Spleen (tissue), 11 donors: ENCODE data around the gene EXOC3. TPM values are rescaled to one million over a fixed set of nuclear protein-coding genes. Genes with fewer than 3 reads are reported as not detected.
"Not testable (repeated sequence)": the region's sequence is repeated elsewhere in the genome, so short reads cannot be mapped to it uniquely, and the experiment has no call there.

Source experiments
- DNase-seq: peaks from one replicate; pipeline ENCODE4 v3.0.0-alpha.2; 2020
- H3K27ac ChIP-seq, 8 donors: fragments of 200-600 bp; sonication (generic) in 7 of 8; 1 replicate in 4 of 8; 2 replicates in 4 of 8; pipeline versions ENCODE4 v1.5.0 to v1.8.0; 2016 to 2021; ENCODE audit warnings: inconsistent platforms in 4 of 8, mild to moderate bottlenecking in 4 of 8, moderate library complexity in 1 of 8
- H3K27me3 ChIP-seq, 7 donors: fragments of 200-600 bp; sonication (generic) in 6 of 7; replicated peaks in 1 of 7; 1 replicate in 4 of 7; 2 replicates in 3 of 7; pipeline versions ENCODE4 v1.5.0 to v1.8.0; 2016 to 2021; ENCODE audit warnings: inconsistent platforms in 3 of 7, mild to moderate bottlenecking in 1 of 7
- H3K36me3 ChIP-seq, 6 donors: fragments of 200-600 bp; sonication (generic) in 5 of 6; 1 replicate in 4 of 6; 2 replicates in 2 of 6; pipeline versions ENCODE4 v1.5.0 to v1.8.0; 2016 to 2021; ENCODE audit warnings: inconsistent platforms in 2 of 6
- H3K4me1 ChIP-seq, 6 donors: fragments of 200-600 bp; sonication (generic) in 5 of 6; 1 replicate in 3 of 6; 2 replicates in 3 of 6; pipeline versions ENCODE4 v1.5.0 to v1.8.0; 2016 to 2021; ENCODE audit warnings: inconsistent platforms in 3 of 6
- H3K4me3 ChIP-seq, 8 donors: fragments of 200-600 bp; sonication (generic) in 7 of 8; 1 replicate in 4 of 8; 2 replicates in 4 of 8; pipeline versions ENCODE4 v1.5.0 to v1.8.0; 2016 to 2021; ENCODE audit warnings: inconsistent platforms in 4 of 8, mild to moderate bottlenecking in 4 of 8, moderate library complexity in 2 of 8
- H3K9me3 ChIP-seq, 8 donors: fragments of 200-600 bp; sonication (generic) in 7 of 8; 1 replicate in 4 of 8; 2 replicates in 4 of 8; pipeline versions ENCODE4 v1.5.0 to v1.8.0; 2016 to 2021; ENCODE audit warnings: inconsistent platforms in 4 of 8
- CTCF ChIP-seq, 11 experiments: fragments of 200-600 bp in 7 of 11; fragments of 450-650 bp in 4 of 11; sonication (generic) in 4 of 11; IDR thresholded peaks in 8 of 11; conservative IDR thresholded peaks in 3 of 11; 1 replicate in 7 of 11; 2 replicates in 4 of 11; pipeline versions ENCODE4 v1.4.0 to v1.8.0; 2016 to 2021; ENCODE audit warnings: antibody characterized with exemption in 11 of 11, inconsistent platforms in 4 of 11, mild to moderate bottlenecking in 1 of 11
- POLR2A ChIP-seq, 3 donors: fragments of 450-650 bp; IDR thresholded peaks; one replicate each; pipeline ENCODE4 v1.5.1; 2017; ENCODE audit warnings: antibody characterized with exemption in 3 of 3, mild to moderate bottlenecking in 1 of 3
- POLR2AphosphoS5 ChIP-seq, 3 donors: sonication (generic); formaldehyde crosslinking; IDR thresholded peaks; one replicate each; pipeline ENCODE4 v1.5.1; 2017; ENCODE audit warnings: antibody characterized with exemption in 3 of 3
- WGBS, 5 donors: extraction: QIAGEN DNeasy Blood & Tissue Kit in 3 of 5; methylation state at CpG; one replicate each; pipeline versions ENCODE4 v1.1.5 to v1.1.7; 2013 to 2018; 5-methylcytosine and 5-hydroxymethylcytosine counted together
- intact Hi-C: fragments of 100-400 bp; cut with DNase I; formaldehyde crosslinking; loops from one replicate; pipeline ENCODE4 v1.15.0; 2023; ENCODE audit warnings: low total_unique reads
- polyA plus RNA-seq, 3 donors: library from polyadenylated mRNA; stranded (reverse); fragments of 200-250 nt; gene quantifications; one replicate each; pipeline ENCODE4 v1.2.1, GENCODE V29; 2013
- total RNA-seq, 7 donors: library from RNA; depleted of rRNA in 3 of 7; stranded (reverse); fragments of >200 nt in 3 of 7; fragmentation: NEBNext Ultra II Directional in 4 of 7; extraction: Animal tissue kit (Norgen Biotek cat#: 25700) in 4 of 7; gene quantifications; one replicate each; pipeline versions ENCODE4 v1.1.0 to v1.2.1, GENCODE V29; 2016 to 2021
- donor health status: healthy with polysubstance abuse.
- donor health status: DM: no; HTN: no; CAD: no; lungs with moderate emphysema.
- donor health status: DM: no; HTN: no; CAD: no.
- donor health status: Bipolar disorder and iron deficiency.
- donor health status: healthy.
- donor health status: DM: no; HTN: no; CAD: no.
- donor health status: DM: yes; HTN: yes; CAD: no.

Gene EXOC3
- total and polyA plus RNA-seq, 10 donors, result 22.7 to 87.0 (median 71.0) TPM

DNA sequence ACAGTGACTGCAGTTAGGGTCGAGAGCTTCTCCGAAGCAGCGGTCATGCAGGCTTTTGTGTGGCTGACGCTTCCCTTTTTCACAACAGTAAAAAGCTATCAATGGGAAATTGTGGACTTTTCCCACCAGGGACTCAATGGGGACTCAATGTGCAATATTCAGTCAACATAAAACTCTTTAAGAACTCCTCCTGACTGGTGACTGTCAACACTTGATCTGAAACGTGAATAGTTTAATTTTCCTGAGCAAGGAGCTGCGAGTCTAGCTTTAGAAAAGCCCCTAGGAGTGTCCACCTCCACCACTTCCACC lies 28.7 kb downstream of the EXOC3 start:
- no peak for DNase-seq
- intact Hi-C loops, result no loop called here
- H3K36me3 ChIP-seq, result peaks cover 0 to 34% (median 9%) of the 10 kb centered on the region in 6 donors
- H3K9me3 ChIP-seq, result no peaks in the 10 kb centered on the region
- H3K4me3 ChIP-seq, result peak overlapping the region; percentile 70 to 98 (median 80)
- WGBS, 5 donors, result 46 to 79% (median 71%) methylated on average over 6 of the region's 6 CpGs
- peaks cover 0 to 31% (median 28%) of the 10 kb centered on the region in 7 donors for H3K27me3 ChIP-seq
- TF ChIP-seq CTCF (IDR thresholded peaks at IDR 0.05 in 8 of 11, conservative IDR thresholded peaks at IDR 0.05 in 3 of 11), result no peak
- peaks cover 21 to 52% (median 40%) of the 10 kb centered on the region in 6 donors for H3K4me1 ChIP-seq
- H3K27ac ChIP-seq, result peak overlapping the region in 3 of 8 donors; percentile 83 to 89 (median 85)

DNA sequence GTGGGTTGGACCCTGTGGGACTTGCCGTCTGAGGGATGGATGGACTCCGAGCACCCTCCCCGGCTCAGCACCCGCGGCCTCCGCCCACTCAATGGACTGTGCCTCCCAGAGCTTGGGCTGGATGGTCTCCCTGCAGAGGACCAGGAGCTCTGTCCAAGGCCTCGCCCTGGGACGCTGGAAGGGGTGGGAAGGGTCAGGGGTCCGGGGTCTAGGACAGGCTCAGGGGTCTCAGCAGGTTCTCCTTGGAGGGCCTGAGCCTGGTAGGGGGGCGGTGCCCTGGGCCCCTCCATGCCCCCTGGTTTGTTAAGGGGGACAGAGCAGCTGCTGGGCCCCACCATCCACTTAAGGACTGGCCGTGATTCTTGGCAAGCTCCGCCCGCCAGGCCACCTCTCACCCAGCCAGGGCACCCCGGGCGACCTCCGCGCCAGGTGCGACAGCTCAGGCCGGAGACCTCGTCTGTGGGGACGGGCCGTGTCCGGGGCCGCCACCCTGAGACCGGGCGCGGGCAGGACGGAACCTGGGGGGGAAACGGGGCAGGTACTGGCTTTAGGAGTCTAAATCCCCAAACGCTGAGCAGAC lies 29.2 kb downstream of the EXOC3 start:
- Histone ChIP-seq H3K4me1 (peaks cover 21 to 52% (median 40%) of the 10 kb centered on the region in 6 donors), H3K36me3 (peaks cover 0 to 30% (median 7%) of the 10 kb centered on the region in 6 donors), H3K27me3 (peaks cover 0 to 35% (median 32%) of the 10 kb centered on the region in 7 donors), H3K27ac (peak overlapping the region; percentile 59 to 89 (median 80)), H3K9me3 (no peaks in the 10 kb centered on the region), H3K4me3 (peak overlapping the region; percentile 70 to 98 (median 80))
- 20 to 37% (median 29%) methylated on average over 19 to 30 of the region's 30 CpGs for WGBS, 5 donors
- intact Hi-C loops, result no loop called here
- no peak for TF ChIP-seq POLR2A (IDR thresholded peaks at IDR 0.05)
- TF ChIP-seq POLR2AphosphoS5 (IDR thresholded peaks at IDR 0.05), result peak in 1 of 3 donors; percentile 67
- peak; percentile 91 for DNase-seq

- TF ChIP-seq POLR2AphosphoS5 (IDR thresholded peaks at IDR 0.05) (peak; percentile 83 to 86 (median 84)), CTCF (IDR thresholded peaks at IDR 0.05 in 8 of 11, conservative IDR thresholded peaks at IDR 0.05 in 3 of 11) (no peak), POLR2A (IDR thresholded peaks at IDR 0.05) (no peak)
- Histone ChIP-seq H3K27ac (peak overlapping the region; percentile 59 to 89 (median 80)), H3K36me3 (peaks cover 0 to 28% (median 7%) of the 10 kb centered on the region in 6 donors), H3K4me1 (peaks cover 21 to 52% (median 40%) of the 10 kb centered on the region in 6 donors), H3K9me3 (no peaks in the 10 kb centered on the region), H3K4me3 (peak overlapping the region; percentile 70 to 98 (median 90)), H3K27me3 (peaks cover 0 to 43% (median 32%) of the 10 kb centered on the region in 7 donors)
- intact Hi-C loops, result no loop called here
- DNase-seq, result peak; percentile 97
- WGBS, 5 donors, result 0 to 1% (median 0%) methylated on average over 15 to 137 of the region's 137 CpGs
Measured at GRCh38 chr5:472656-473550, 29.9 kb downstream of the EXOC3 start.

GRCh38 chr5:473551-474192 lies 30.7 kb downstream of the EXOC3 start:
- Histone ChIP-seq H3K4me3 (peak overlapping the region; percentile 54 to 98 (median 90)), H3K4me1 (peaks cover 21 to 52% (median 40%) of the 10 kb centered on the region in 6 donors), H3K27me3 (peaks cover 0 to 51% (median 40%) of the 10 kb centered on the region in 7 donors), H3K27ac (peak overlapping the region in 6 of 8 donors; percentile 58 to 89 (median 72)), H3K9me3 (no peaks in the 10 kb centered on the region), H3K36me3 (peaks cover 0 to 24% (median 3%) of the 10 kb centered on the region in 6 donors)
- intact Hi-C loops, result no loop called here
- WGBS, 5 donors, result 0 to 2% (median 1%) methylated on average over 27 to 44 of the region's 44 CpGs
- TF ChIP-seq POLR2AphosphoS5 (IDR thresholded peaks at IDR 0.05), result no peak
- no peak for TF ChIP-seq CTCF (IDR thresholded peaks at IDR 0.05 in 8 of 11, conservative IDR thresholded peaks at IDR 0.05 in 3 of 11)
- TF ChIP-seq POLR2A (IDR thresholded peaks at IDR 0.05), result no peak
- no peak for DNase-seq

DNA sequence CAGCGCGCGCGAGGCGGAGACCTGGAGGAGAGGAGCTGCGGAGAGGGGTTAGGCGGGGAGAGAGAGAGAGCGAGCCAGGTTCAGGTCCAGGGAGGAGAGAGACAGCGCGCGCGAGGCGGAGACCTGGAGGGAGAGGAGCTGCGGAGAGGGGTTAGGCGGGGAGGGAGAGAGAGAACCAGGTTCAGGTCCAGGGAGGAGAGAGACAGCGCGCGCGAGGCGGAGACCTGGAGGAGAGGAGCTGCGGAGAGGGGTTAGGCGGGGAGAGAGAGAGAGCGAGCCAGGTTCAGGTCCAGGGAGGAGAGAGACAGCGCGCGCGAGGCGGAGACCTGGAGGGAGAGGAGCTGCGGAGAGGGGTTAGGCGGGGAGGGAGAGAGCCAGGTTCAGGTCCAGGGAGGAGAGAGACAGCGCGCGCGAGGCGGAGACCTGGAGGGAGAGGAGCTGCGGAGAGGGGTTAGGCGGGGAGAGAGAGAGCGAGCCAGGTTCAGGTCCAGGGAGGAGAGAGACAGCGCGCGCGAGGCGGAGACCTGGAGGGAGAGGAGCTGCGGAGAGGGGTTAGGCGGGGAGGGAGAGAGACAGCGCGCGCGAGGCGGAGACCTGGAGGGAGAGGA lies 31.4 kb downstream of the EXOC3 start:
- Histone ChIP-seq H3K27me3 (peaks cover 0 to 57% (median 47%) of the 10 kb centered on the region in 7 donors), H3K4me1 (peaks cover 21 to 52% (median 40%) of the 10 kb centered on the region in 6 donors), H3K4me3 (peak overlapping the region in 6 of 8 donors; percentile 54 to 98 (median 87)), H3K36me3 (peaks cover 0 to 19% (median 0%) of the 10 kb centered on the region in 6 donors)
- WGBS, 5 donors, result 0 to 4% (median 0%) methylated on average over 7 to 41 of the region's 50 CpGs
- intact Hi-C loops, H3K9me3 ChIP-seq, H3K27ac ChIP-seq: not testable (repeated sequence)
- peak; percentile 40 for DNase-seq
